ENCODE measurements around the gene PLEKHG5.

- no peak for TF ChIP-seq CTCF (IDR thresholded peaks at IDR 0.05 in 4 of 5, conservative IDR thresholded peaks at IDR 0.05 in 1 of 5)
- TF ChIP-seq POLR2A (IDR thresholded peaks at IDR 0.05) = no peak
Observed at GRCh38 chr1:6538956-6539355, 47.5 kb upstream of the PLEKHG5 start.
